HEK293T (cell line): ENCODE results near the gene SLC35F3.

Experiments
- CTCF ChIA-PET: fragments of 350-600 bp; formaldehyde crosslinking; extraction: SDS; loops from one replicate; lab custom pipeline; 2021; ENCODE audit warnings: antibody characterized with exemption, inconsistent platforms; lab: Yijun Ruan, JAX
- POLR2A ChIA-PET: fragments of 350-600 bp; formaldehyde crosslinking; extraction: SDS; loops from one replicate; lab custom pipeline; 2020; ENCODE audit warnings: antibody characterized with exemption, inconsistent platforms; lab: Yijun Ruan, JAX
- DNase-seq: peaks from one replicate; pipeline ENCODE4 v3.0.0; 2012; ENCODE audit warnings: mixed read lengths; ENCODE audit errors: extremely low spot score
- ARNT ChIP-seq: fragments of 450-650 bp; IDR thresholded peaks from 2 replicates; pipeline ENCODE4 v1.6.1; 2017; ENCODE audit warnings: mild to moderate bottlenecking
- BHLHE40 ChIP-seq: fragments of 450-650 bp; IDR thresholded peaks from 2 replicates; pipeline ENCODE4 v1.6.1; 2016; ENCODE audit warnings: mild to moderate bottlenecking, moderate library complexity, borderline replicate concordance
- CTBP1 ChIP-seq: fragments of 450-650 bp; IDR thresholded peaks from 2 replicates; pipeline ENCODE4 v1.6.1; 2016; ENCODE audit warnings: borderline replicate concordance
- ELF4 ChIP-seq: fragments of 450-650 bp; IDR thresholded peaks from 2 replicates; pipeline ENCODE4 v1.6.1; 2017; ENCODE audit warnings: antibody characterized with exemption
- FOXA1 ChIP-seq: fragments of 450-650 bp; IDR thresholded peaks from 2 replicates; pipeline ENCODE4 v1.6.1; 2016; ENCODE audit warnings: mild to moderate bottlenecking
- FOXK2 ChIP-seq: fragments of 450-650 bp; IDR thresholded peaks from 2 replicates; pipeline ENCODE4 v1.6.1; 2016; ENCODE audit warnings: mild to moderate bottlenecking
- FOXM1 ChIP-seq: fragments of 450-650 bp; IDR thresholded peaks from 2 replicates; pipeline ENCODE4 v1.6.1; 2017; ENCODE audit warnings: mild to moderate bottlenecking, borderline replicate concordance
- HDGF ChIP-seq: fragments of 450-650 bp; IDR thresholded peaks from 2 replicates; pipeline ENCODE4 v1.6.1; 2017; ENCODE audit warnings: antibody characterized with exemption, borderline replicate concordance
- L3MBTL2 ChIP-seq: fragments of 450-650 bp; conservative IDR thresholded peaks from 2 replicates; pipeline ENCODE4 v1.6.1; 2016; ENCODE audit warnings: mild to moderate bottlenecking
- LEF1 ChIP-seq: fragments of 450-650 bp; IDR thresholded peaks from 2 replicates; pipeline ENCODE4 v1.6.1; 2017; ENCODE audit warnings: mild to moderate bottlenecking, borderline replicate concordance
- NFRKB ChIP-seq: fragments of 450-650 bp; IDR thresholded peaks from 2 replicates; pipeline ENCODE4 v1.6.1; 2016; ENCODE audit warnings: mild to moderate bottlenecking, moderate library complexity
- SP1 ChIP-seq: fragments of 450-650 bp; IDR thresholded peaks from 2 replicates; pipeline ENCODE4 v1.6.1; 2017
- SUZ12 ChIP-seq: fragments of 450-650 bp; IDR thresholded peaks from 2 replicates; pipeline ENCODE4 v1.6.1; 2016; ENCODE audit warnings: mild to moderate bottlenecking
- TARDBP ChIP-seq: fragments of 450-650 bp; IDR thresholded peaks from 2 replicates; pipeline ENCODE4 v1.6.1; 2016
- ZNF384 ChIP-seq: fragments of 450-650 bp; IDR thresholded peaks from 2 replicates; pipeline ENCODE4 v1.6.1; 2016
- TF ChIP-seq, protein P1 (sequence below): fragments of 450-650 bp; IDR thresholded peaks from 2 replicates; pipeline ENCODE4 v1.6.1; 2016

Gene SLC35F3

DNA sequence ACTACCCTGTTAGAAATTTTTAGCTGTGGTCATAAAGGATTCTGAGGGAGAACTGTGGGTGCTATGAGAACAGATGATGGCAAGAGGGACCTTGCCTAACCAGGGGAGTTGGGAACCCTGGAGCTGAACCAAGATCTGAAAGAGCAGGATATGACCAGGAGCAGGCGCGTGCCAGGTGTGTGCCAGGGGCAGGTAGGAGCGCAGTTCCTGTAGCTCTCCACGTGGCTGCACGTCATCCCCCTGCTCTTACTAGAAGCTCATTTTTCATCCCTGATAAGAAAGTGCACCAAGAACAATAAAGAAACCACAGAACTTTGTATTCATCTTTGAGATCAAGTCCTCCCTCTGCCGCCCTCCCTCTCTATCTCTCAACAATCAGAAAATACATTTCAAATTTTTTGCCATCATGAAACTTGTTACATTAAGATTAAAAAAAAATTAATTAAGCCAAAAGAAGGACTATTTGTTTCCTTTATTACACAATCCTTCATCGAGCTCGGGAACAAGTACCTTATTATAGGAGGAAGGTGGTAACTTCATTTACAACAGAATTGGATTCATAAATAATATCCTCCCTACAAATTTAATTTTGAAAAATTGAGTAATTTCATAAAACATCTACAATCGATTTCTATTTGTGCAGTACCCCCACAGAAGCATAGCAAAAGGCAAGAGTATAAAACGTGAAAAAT lies 78.5 kb downstream of the SLC35F3 start:
- CTCF ChIA-PET = no interaction called here
- POLR2A ChIA-PET = no interaction called here
- DNase-seq = no peak
- TF ChIP-seq ELF4 (no peak), FOXA1 (no peak), CTBP1 (no peak), TARDBP (no peak), L3MBTL2 (no peak), FOXK2 (no peak), HDGF (no peak), NFRKB (no peak), LEF1 (no peak), BHLHE40 (no peak), ARNT (no peak), ZNF384 (no peak), SP1 (no peak), SUZ12 (no peak), FOXM1 (no peak)
- TF ChIP-seq, protein P1, sequence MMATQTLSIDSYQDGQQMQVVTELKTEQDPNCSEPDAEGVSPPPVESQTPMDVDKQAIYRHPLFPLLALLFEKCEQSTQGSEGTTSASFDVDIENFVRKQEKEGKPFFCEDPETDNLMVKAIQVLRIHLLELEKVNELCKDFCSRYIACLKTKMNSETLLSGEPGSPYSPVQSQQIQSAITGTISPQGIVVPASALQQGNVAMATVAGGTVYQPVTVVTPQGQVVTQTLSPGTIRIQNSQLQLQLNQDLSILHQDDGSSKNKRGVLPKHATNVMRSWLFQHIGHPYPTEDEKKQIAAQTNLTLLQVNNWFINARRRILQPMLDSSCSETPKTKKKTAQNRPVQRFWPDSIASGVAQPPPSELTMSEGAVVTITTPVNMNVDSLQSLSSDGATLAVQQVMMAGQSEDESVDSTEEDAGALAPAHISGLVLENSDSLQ = no peak

DNA sequence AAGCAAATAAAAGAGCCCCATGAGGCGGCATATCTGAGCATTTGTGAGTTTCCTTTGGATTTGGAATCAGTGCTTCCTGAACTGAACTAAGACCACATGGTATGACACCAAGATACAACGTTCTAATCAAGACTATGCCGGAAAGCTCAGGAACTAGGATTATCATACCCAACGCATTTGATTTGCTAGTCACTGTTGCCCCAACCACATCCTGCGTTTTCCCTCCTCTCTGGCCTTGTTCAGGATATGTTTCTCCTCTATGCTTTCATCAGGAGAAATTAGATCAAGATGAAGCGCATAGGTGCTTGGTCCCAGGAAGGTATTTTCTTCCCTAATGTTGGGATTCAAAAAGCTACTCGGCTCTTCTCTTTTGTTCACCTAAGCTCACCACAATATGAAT lies 79.3 kb downstream of the SLC35F3 start:
- ChIA-PET CTCF (no interaction called here), POLR2A (no interaction called here)
- no peak for DNase-seq
- no peak for TF ChIP-seq ELF4
- TF ChIP-seq ARNT = no peak
- TF ChIP-seq SP1 = no peak
- no peak for TF ChIP-seq FOXM1
- TF ChIP-seq L3MBTL2 = no peak
- no peak for TF ChIP-seq BHLHE40
- no peak for TF ChIP-seq CTBP1
- no peak for TF ChIP-seq FOXK2
- TF ChIP-seq, protein P1 = no peak

DNA sequence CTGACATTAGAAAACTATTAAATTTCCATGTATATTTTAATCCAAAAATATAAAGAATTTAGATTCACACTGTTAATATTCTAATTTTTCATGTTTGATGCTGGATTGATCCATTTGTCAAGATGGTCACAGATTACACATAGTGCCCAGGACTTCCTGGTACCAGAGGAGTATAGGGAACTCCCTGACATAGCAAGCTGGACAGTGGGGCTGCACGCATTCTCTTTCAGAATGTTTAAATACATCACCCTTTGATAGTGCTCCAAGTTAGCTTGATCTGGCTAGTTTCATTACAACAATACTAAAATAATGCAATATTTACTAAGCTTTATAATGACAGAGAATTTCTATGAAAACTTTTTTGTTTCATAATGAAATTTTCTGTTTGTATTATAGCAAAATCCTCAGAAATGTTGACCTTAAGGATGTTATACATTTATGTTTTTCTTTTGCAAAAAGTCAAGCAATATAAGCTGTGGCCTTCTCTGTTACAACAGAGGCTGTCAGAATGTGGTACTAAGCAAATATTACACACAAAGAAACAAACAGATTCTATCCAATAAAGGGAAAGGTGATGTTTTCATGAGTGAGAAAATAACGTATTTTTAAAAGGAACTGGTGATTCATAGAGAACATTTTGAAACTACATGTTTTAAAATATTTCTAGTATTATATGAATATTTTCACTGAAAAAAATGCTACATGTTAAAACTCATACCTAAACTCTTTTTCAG lies 84.7 kb downstream of the SLC35F3 start:
- no peak for DNase-seq
- ChIA-PET CTCF (no interaction called here), POLR2A (no interaction called here)
- TF ChIP-seq SP1 (no peak), LEF1 (no peak), TARDBP (no peak), FOXM1 (no peak), ZNF384 (no peak), SUZ12 (no peak), BHLHE40 (no peak), L3MBTL2 (no peak), ELF4 (no peak)

DNA sequence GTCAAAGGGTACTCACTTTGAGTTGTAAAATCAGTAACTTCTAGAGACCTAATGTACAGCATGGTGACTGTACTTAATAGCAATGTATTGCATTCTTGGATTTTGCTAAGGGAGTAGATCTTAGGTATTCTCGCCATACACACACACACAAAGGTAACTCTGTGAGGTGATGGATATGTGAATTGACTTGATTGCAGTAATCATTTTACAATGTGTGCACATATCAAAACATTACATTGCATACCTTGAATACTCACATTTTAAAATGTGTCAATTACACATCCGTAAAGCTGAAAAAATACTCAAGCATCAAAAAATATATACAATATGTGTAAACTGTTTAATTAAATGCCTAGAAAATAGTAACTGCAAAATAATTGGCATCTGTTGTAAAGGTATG lies 86.0 kb downstream of the SLC35F3 start:
- CTCF ChIA-PET = no interaction called here
- POLR2A ChIA-PET = no interaction called here
- TF ChIP-seq SUZ12 (no peak), ELF4 (no peak), HDGF (no peak), ARNT (no peak), TARDBP (no peak), NFRKB (no peak), SP1 (no peak), CTBP1 (no peak), L3MBTL2 (no peak)
- TF ChIP-seq, protein P1 = no peak
- no peak for DNase-seq

DNA sequence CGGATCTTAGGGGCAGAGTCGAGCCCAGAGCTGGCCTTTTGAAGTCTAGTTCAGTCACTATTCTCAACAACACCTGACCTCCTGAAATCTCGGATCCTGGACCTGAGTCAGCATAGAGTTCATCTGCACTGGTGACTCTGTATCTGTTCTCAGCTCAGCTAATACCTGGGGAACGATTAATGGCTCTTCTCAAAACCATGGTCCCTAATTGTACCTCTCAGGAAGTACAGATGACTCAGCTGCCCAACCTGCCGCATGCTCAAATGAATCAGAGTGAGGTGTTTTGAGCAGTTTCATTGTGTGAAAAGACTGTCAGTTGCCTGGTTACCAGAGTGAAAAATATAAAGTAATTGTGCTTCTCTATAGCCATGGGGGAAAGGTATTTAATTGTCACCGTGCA lies 89.2 kb downstream of the SLC35F3 start:
- no peak for DNase-seq
- CTCF ChIA-PET = no interaction called here
- TF ChIP-seq SUZ12 (no peak), ELF4 (no peak), FOXM1 (no peak), FOXA1 (no peak), L3MBTL2 (no peak)
- POLR2A ChIA-PET = no interaction called here

DNA sequence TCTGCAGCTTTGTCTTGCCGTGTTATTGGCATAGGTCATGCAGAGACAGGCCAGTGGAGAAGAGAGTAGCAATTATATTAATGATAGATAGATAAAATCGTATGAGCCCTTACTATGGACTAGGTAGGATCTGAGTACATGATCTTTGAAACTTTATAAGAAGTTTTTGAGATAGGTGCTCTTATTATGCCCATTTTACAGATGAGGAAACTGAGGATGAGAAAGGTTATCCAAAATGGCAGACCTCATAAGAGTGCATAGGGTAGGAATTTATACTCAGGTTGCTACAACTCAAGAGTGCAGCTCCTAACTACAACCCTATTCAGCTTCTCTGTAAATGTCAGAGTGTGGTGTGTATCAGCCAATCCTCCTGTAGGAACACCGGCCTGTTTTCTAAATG lies 89.6 kb downstream of the SLC35F3 start:
- TF ChIP-seq ZNF384 (no peak), FOXM1 (no peak), L3MBTL2 (no peak), NFRKB (no peak), BHLHE40 (no peak), CTBP1 (no peak), TARDBP (no peak), HDGF (no peak), ARNT (no peak), ELF4 (no peak), SUZ12 (no peak), LEF1 (no peak), FOXK2 (no peak), FOXA1 (no peak), SP1 (no peak)
- TF ChIP-seq, protein P1 = no peak
- ChIA-PET CTCF (no interaction called here), POLR2A (no interaction called here)
- no peak for DNase-seq
